Erythroblast (primary cell): ENCODE results near the gene KCNK4.
A peak's percentile ranks its signal among the peaks of the same experiment; 100 is the strongest.

Experiments
- DNase-seq, 2 experiments: peaks; one replicate each; lab custom pipeline; 2025; lab: John Stamatoyannopoulos, UW
- GATA1 ChIP-seq: IDR thresholded peaks from 2 replicates; pipeline ENCODE4 v1.6.1; 2011; ENCODE audit warnings: low read depth, mild to moderate bottlenecking, control low read depth, low read length, moderate library complexity
- POLR2A ChIP-seq: IDR thresholded peaks from 2 replicates; pipeline ENCODE4 v1.6.1; 2011; ENCODE audit warnings: mild to moderate bottlenecking, low read length

Gene KCNK4

DNA sequence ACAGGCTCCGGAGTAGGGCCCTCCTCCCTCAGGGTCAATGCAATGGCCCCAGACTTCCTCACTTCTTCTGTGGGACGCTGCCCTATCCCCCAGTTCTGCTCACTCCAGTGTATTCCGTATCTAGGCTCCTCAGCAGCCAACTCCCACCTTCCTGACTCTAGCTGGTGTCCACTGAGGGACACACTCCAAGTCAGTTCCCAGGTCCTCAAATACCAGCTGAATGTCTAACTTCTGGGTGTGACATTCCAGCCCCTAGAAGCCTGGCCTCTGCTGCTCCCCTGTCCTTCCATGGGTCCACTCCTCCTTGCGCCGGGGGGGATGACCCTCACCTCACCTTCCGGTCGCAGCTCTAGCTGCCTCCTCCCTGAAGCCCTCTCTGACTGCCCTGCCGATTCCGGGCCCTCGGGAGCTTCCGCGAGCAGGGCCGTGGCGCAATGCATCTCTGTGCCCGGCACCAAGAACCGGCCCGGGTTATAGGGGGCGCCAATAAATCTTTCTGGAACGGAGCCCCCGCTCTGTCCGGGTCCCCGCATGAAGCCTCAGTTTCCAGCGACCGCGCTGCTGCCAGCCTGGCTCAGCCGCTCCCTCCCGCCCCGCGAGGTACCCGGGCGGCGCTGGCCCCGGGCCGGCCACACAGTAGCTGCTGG, 22.1 kb upstream of the KCNK4 start:
- DNase-seq, result peak; percentile 57 to 70

DNA sequence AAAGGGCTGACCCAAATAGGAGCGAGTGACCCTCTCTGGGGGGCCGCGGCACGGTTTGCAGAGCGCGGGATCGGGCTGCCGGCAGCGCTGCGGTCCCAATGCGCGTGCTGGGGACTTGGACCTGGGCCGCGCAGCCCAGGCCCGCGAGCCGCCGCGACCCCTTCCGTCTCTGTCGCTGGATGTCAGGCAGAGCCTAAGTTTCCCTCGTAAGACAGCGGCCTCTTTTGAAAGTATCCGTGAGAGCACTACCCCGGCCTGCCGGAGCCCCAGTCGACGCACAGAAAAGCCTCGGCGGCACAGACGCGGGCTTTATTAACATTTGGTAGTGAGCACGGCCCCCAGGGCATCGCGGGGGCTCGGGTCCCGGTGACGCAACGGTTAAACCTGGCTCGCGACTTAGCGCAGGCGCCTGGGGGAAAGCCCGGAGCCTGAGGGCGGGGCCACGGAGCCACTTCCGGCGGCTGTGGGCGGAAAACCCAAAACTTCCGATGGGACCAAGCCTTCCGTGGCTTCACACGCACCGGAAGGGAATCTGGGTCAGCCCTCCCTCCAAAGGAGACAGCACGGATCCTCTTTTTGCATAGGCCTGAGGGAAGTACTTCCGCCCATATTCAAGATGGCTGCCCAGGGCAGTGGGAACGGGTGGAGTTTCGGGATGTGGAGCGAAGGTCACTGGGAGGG, 21.4 kb upstream of the KCNK4 start:
- DNase-seq, result peak; percentile 98 to 99
- peak; percentile 83 for TF ChIP-seq POLR2A
- no peak for TF ChIP-seq GATA1

More for the DNA sequence above, 22.1 kb upstream of the KCNK4 start:
- TF ChIP-seq GATA1 (no peak), POLR2A (peak; percentile 33)

- DNase-seq, result no peak
- TF ChIP-seq POLR2A, result no peak
- no peak for TF ChIP-seq GATA1
Observed at GRCh38 chr11:64275031-64275800, 15.9 kb upstream of the KCNK4 start.

GRCh38 chr11:64275841-64276240, 15.3 kb upstream of the KCNK4 start:
- TF ChIP-seq GATA1 (no peak), POLR2A (no peak)
- no peak for DNase-seq

DNA sequence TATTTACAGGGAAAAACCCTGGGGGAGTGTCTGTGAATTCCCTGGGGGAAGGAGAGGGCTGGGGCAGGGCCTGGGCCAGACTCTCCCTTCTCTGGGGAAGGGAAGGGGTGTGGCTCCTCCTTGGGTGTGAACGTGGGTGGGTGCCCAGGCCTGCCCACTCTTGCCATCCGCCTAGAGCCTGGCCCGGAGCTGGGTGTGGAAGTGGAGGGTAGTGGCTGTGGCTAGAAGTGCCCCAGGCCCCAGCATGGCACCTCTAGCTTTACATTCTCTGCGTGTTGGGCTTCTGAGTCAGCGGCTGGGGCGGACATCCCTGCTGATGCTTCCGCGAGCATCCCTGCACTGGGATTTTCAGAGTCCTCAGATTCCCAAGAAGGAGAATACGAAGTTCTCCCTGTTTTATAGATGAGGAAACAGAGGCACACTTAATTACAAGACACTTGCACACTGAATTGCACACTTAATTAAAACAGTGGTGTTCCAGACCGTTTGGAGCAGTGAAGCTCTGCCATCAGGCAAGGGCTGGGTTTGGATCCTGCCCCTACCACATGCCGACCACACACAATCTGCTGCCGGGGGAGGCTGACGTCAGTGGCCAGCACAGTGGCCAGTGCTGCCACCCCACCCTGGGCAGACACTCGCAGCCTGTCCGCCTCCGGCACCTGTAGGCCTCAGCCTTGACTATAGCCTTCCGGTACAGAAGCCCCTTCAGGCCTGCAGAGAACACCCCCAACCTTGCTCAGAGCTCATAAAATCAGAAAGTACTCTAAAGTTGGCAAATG, 14.3 kb upstream of the KCNK4 start:
- no peak for TF ChIP-seq POLR2A
- TF ChIP-seq GATA1, result no peak
- no peak for DNase-seq

DNA sequence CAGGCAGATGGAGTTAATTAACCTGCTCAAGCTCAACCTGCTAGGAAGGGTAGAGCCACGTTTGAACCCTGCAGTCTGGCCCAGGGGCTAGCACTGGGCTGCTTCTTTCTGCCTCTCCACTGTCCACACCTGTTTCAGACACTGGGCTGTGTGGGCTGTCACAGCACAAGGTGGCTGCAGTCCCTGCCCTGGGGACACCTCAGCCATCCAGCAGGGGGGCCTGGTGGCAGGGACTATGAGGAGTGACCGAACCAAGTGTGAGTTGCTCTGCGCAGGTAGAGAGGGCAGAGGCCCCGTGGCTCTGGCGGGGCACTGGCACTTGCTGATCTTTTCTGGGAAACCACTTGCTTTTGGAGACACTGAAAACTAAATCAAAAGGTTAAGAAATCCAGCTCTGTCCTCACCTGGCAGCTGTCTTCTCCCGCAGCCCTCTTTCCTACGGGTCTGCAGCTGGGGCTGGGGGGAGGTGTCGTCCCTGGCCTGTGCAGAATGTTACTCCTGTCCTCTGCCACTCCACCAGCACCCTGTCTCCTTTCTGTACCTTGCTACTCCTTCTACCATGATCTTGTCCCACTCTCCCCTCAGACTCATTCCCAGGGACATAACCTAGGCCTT, 12.4 kb upstream of the KCNK4 start:
- TF ChIP-seq GATA1, result no peak
- no peak for TF ChIP-seq POLR2A
- no peak for DNase-seq

- DNase-seq, result no peak
- TF ChIP-seq GATA1, result no peak
- TF ChIP-seq POLR2A, result no peak
Observed at GRCh38 chr11:64281957-64282770, 8.9 kb upstream of the KCNK4 start.

DNA sequence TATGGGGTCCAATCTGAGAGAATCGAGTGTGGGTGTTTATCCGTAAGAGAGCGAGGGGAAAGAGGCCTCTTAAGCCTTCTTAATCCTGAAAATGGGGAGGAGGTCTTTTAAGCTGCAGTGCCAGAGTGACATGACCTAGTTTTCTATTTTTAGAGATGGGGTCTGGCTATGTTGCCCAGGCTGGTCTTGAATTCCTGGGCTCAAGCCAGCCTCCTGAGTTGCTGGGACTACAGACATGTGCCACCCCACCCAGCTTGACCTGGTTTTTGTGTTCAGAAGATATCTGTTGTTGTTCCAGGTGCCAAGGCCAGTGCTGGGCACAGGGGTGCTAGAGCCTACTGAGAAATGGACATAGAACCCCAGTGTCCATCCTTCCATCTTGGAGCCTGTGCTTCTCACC, 8.0 kb upstream of the KCNK4 start:
- TF ChIP-seq GATA1 (no peak), POLR2A (no peak)
- DNase-seq, result no peak

DNA sequence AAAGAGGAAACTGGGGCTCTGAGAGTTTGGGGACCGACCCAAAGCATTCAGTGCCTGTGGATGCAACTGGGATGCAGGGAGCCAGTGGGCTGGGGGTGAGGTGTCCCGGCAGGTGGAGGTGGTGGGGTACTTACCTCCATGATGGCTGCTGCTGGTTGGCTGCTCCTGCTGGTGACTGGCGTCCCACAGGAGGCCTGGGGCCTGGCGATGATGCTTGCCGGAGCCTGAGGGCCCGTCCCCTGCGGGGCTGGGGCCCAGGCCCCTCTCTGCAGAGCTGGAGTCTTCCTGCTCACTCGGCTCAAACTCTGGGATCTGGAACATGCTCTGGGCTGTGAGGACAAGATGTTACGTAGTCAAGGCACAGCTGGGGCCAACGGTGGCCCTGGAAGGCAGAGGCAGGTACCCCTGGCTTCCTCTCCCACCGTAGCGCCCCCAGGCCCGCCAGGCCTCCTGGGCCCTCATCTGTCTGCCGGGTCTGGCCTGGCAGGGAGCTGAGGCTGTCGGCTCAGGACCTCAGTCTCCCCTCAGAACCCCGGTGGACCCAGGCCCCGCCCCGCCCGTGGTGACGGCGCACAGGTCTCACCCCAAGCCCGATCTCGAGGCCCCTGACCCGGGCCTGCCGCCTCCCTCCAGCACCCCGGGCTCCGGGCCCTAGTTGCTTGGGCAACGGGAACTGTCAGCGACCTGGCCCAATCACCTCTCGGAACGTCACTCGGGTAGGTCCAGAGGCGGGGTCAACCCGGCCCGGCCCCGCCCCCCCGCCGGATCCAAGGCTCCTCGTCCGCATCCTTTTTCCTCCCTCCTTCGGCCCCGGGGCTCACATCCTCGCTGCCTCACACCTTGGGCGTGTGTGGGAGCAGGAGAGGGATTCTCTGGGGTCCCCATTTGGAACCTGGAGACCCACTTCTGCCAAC, 6.8 kb upstream of the KCNK4 start, which contains the start of gene BAD:
Gene BAD (minus strand): TSS at position 618 of the 914 bp plus-strand sequence. CDS start 297 bp downstream, at position 321.
- TF ChIP-seq POLR2A (no peak), GATA1 (no peak)
- DNase-seq, result peak; percentile 95 to 97

DNA sequence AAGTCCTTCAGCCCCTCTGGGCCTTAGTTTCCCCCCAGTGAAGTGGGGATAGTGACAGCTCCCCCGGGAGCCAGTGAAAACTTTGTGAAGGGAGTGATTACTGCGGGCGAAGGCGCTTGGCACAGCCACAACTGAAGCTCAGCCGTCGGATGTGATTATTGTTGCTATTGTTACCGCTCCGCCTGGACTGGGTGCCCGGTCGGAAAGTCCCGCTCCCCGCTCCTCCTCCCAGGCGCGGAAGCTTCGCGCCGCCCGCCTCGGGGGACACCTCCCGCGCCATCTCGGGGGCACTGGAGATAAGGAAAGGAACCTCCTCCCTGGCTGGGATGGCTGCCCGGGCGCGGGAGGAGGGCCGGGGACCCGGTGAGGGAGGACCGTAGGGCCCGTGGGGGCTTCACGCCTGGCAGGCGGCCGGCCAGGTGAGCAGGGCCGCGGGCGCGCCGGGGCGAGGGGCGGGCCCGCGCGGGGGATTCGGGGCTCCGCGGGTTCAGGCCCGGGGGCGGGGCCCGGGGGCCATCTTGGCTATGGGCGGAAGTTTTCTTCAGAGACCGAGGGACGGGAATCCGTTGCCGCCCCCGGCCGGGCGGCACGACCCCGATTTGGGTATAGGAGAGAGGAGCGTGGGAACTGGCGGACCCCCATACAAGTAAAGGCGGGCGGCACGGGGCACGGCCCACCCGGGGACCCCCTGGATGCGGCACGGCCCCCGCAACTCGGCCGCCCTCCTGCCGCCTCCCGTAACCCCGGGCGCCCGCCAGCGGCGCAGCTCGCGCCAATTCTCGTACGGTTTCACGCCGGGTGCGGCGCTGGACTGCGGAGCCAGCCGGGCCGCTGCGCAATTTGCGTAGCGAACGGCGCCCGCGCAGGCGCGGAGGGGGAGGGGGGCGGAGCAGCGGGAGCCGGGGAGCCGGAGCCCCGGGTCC, 5.9 kb upstream of the KCNK4 start, which contains the start of gene GPR137:
Gene GPR137 (plus strand): TSS at position 887 of the 923 bp plus-strand sequence. CDS start 677 bp downstream, outside the sequence.
- TF ChIP-seq GATA1 (peak; percentile 42), POLR2A (peak; percentile 62)

More for the DNA sequence above, 5.9 kb upstream of the KCNK4 start, which contains the start of gene GPR137:
- peak; percentile 88 to 93 for DNase-seq
